Mesenchymal stem cell (in vitro differentiated cells and primary cell): ENCODE data around the gene S100Z.
"Not testable (repeated sequence)": the region's sequence is repeated elsewhere in the genome, so short reads cannot be mapped to it uniquely, and the experiment has no call there.

Source experiments
- DNase-seq: peaks from one replicate; pipeline ENCODE4 v3.0.0-alpha.2; 2013
- H2AFZ ChIP-seq: one replicate; pipeline ENCODE4 v1.6.1; 2013; ENCODE audit warnings: low read depth, mild to moderate bottlenecking, control low read depth, inconsistent platforms, low read length, moderate library complexity
- H2AK5ac ChIP-seq: 2 replicates; pipeline ENCODE4 v1.6.1; 2013; ENCODE audit warnings: low read length, moderate library complexity, mild to moderate bottlenecking, inconsistent platforms; ENCODE audit not compliant: severe bottlenecking
- H2BK120ac ChIP-seq: one replicate; pipeline ENCODE4 v1.6.1; 2013; ENCODE audit warnings: low read depth, mild to moderate bottlenecking, inconsistent platforms, low read length, moderate library complexity
- H2BK12ac ChIP-seq, 2 experiments: one replicate each; pipeline ENCODE4 v1.6.1; 2013; ENCODE audit warnings: inconsistent platforms in 2 of 2, low read length in 2 of 2, mild to moderate bottlenecking in 2 of 2, moderate library complexity in 2 of 2, control low read depth in 1 of 2
- H2BK15ac ChIP-seq: one replicate; pipeline ENCODE4 v1.6.1; 2013; ENCODE audit warnings: mild to moderate bottlenecking, low read depth, inconsistent platforms; ENCODE audit not compliant: poor library complexity, severe bottlenecking
- H2BK5ac ChIP-seq: 2 replicates; pipeline ENCODE4 v1.6.1; 2013; ENCODE audit warnings: low read depth, mild to moderate bottlenecking, low read length, control low read depth, inconsistent platforms; ENCODE audit not compliant: poor library complexity, severe bottlenecking
- H3K14ac ChIP-seq, 2 experiments: one replicate each; pipeline ENCODE4 v1.6.1; 2013; ENCODE audit warnings: inconsistent platforms in 2 of 2, low read length in 2 of 2, control low read depth in 1 of 2, mild to moderate bottlenecking in 1 of 2, moderate library complexity in 1 of 2
- H3K18ac ChIP-seq, 2 experiments: one replicate each; pipeline ENCODE4 v1.6.1; 2013; ENCODE audit warnings: inconsistent platforms in 2 of 2, low read length in 2 of 2, control low read depth in 1 of 2, low read depth in 1 of 2, mild to moderate bottlenecking in 1 of 2
- H3K23ac ChIP-seq, 2 experiments: one replicate each; pipeline ENCODE4 v1.6.1; 2013; ENCODE audit warnings: inconsistent platforms in 2 of 2, low read length in 2 of 2, mild to moderate bottlenecking in 2 of 2, moderate library complexity in 2 of 2, control low read depth in 1 of 2
- H3K27ac ChIP-seq: 2 replicates; pipeline ENCODE4 v1.5.1; 2013; ENCODE audit warnings: mild to moderate bottlenecking, moderate library complexity, low read length, control low read depth, inconsistent platforms; ENCODE audit not compliant: poor library complexity, severe bottlenecking
- H3K27me3 ChIP-seq, 2 experiments: 2 replicates each; pipeline versions ENCODE4 v1.6.1 to v1.7.0; 2013; ENCODE audit warnings: low read length in 2 of 2, mild to moderate bottlenecking in 2 of 2, moderate library complexity in 2 of 2, control low read depth in 1 of 2, inconsistent platforms in 1 of 2; ENCODE audit not compliant: control insufficient read depth in 1 of 2, insufficient read depth in 1 of 2
- H3K36me3 ChIP-seq, 2 experiments: 2 replicates each; pipeline versions ENCODE4 v1.6.1 to v1.7.0; 2013; ENCODE audit warnings: low read length in 2 of 2, control low read depth in 1 of 2, inconsistent platforms in 1 of 2, low read depth in 1 of 2, mild to moderate bottlenecking in 1 of 2; ENCODE audit not compliant: insufficient read depth in 2 of 2, control insufficient read depth in 1 of 2
- H3K4ac ChIP-seq, 2 experiments: one replicate each; pipeline ENCODE4 v1.6.1; 2013; ENCODE audit warnings: inconsistent platforms in 2 of 2, low read length in 2 of 2, mild to moderate bottlenecking in 2 of 2, moderate library complexity in 2 of 2, control low read depth in 1 of 2, low read depth in 1 of 2
- H3K4me1 ChIP-seq: 2 replicates; pipeline ENCODE4 v1.6.1; 2013; ENCODE audit warnings: low read depth, low read length, control low read depth; ENCODE audit not compliant: control insufficient read depth, insufficient read depth
- H3K4me2 ChIP-seq: 2 replicates; pipeline ENCODE4 v1.6.1; 2013; ENCODE audit warnings: low read length, mild to moderate bottlenecking, inconsistent platforms; ENCODE audit not compliant: poor library complexity, severe bottlenecking
- H3K4me3 ChIP-seq, 2 experiments: 2 replicates each; pipeline versions ENCODE4 v1.5.1 to v1.7.0; 2013; ENCODE audit warnings: low read length in 2 of 2, mild to moderate bottlenecking in 2 of 2, control low read depth in 1 of 2, low read depth in 1 of 2; ENCODE audit not compliant: insufficient read depth in 1 of 2
- H3K79me1 ChIP-seq: replicated peaks from 2 replicates; pipeline ENCODE4 v1.6.1; 2013; ENCODE audit warnings: mild to moderate bottlenecking, control low read depth, low read length, inconsistent platforms; ENCODE audit not compliant: poor library complexity, severe bottlenecking
- H3K9ac ChIP-seq: 2 replicates; pipeline ENCODE4 v1.7.0; 2013; ENCODE audit warnings: mild to moderate bottlenecking, low read length, moderate library complexity
- H3K9me3 ChIP-seq: 2 replicates; pipeline ENCODE4 v1.7.0; 2013; ENCODE audit warnings: mild to moderate bottlenecking, low read length; ENCODE audit not compliant: control insufficient read depth
- H4K8ac ChIP-seq: one replicate; pipeline ENCODE4 v1.6.1; 2013; ENCODE audit warnings: inconsistent platforms, mild to moderate bottlenecking, low read length, moderate library complexity
- H4K91ac ChIP-seq: one replicate; pipeline ENCODE4 v1.6.1; 2013; ENCODE audit warnings: mild to moderate bottlenecking, low read length, inconsistent platforms
- WGBS: methylation state at CpG from one replicate; pipeline ENCODE4 v1.1.7; 2013; ENCODE audit warnings: mixed read lengths; 5-methylcytosine and 5-hydroxymethylcytosine counted together

Gene S100Z

GRCh38 chr5:76826416-76826815 lies 23.4 kb upstream of the S100Z start:
- not testable (repeated sequence) for H3K14ac ChIP-seq, H3K4me2 ChIP-seq, H2BK120ac ChIP-seq, H3K36me3 ChIP-seq, H2AFZ ChIP-seq, H3K27me3 ChIP-seq, H4K8ac ChIP-seq, H3K9me3 ChIP-seq, H3K23ac ChIP-seq, H3K4ac ChIP-seq, H2AK5ac ChIP-seq, H3K79me1 ChIP-seq, H3K9ac ChIP-seq, H3K18ac ChIP-seq, H2BK15ac ChIP-seq, H3K27ac ChIP-seq, H2BK5ac ChIP-seq, H2BK12ac ChIP-seq, H4K91ac ChIP-seq, H3K4me3 ChIP-seq
- DNase-seq: peak; percentile 34
- H3K4me1 ChIP-seq: peaks cover 23% of the 10 kb centered on the region

DNA sequence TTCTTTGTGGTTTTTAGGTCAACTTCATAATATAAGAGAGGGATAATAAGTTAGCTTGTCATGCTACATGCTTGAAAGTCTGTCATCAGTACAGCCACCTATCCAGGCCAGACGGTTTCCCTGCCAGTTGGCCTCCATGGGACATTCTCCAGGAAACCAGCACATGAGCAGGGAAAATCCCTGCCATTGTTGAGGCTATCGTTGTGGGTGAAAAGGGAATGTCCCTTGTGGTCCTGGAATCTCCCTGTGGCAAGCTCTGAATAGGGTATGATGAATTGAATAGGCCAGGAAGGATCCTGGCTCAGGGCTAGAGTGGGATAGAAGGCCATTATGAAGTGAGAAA lies 18.7 kb upstream of the S100Z start:
- H2BK5ac ChIP-seq: no peak overlapping the region
- no peak overlapping the region for H4K8ac ChIP-seq
- no peak overlapping the region for H4K91ac ChIP-seq
- no peak overlapping the region for H2AFZ ChIP-seq
- H3K23ac ChIP-seq: no peak overlapping the region
- WGBS: 7% methylated on average over 2 of the region's 2 CpGs
- H3K9ac ChIP-seq: no peak overlapping the region
- H3K79me1 ChIP-seq: peaks cover 21% of the 10 kb centered on the region
- H3K4me1 ChIP-seq: peaks cover 14% of the 10 kb centered on the region
- H3K27ac ChIP-seq: peak overlapping the region; percentile 42
- no peak overlapping the region for H2BK12ac ChIP-seq
- no peak overlapping the region for H3K18ac ChIP-seq
- H3K36me3 ChIP-seq: peaks cover 16% of the 10 kb centered on the region in 2 experiments
- H3K4ac ChIP-seq: no peak overlapping the region
- no peaks in the 10 kb centered on the region for H3K9me3 ChIP-seq
- no peaks in the 10 kb centered on the region for H3K27me3 ChIP-seq
- DNase-seq: peak; percentile 90
- no peak overlapping the region for H3K4me3 ChIP-seq
- no peak overlapping the region for H2AK5ac ChIP-seq
- H2BK120ac ChIP-seq: no peak overlapping the region
- H3K4me2 ChIP-seq: no peak overlapping the region
- no peak overlapping the region for H2BK15ac ChIP-seq
- H3K14ac ChIP-seq: no peak overlapping the region

DNA sequence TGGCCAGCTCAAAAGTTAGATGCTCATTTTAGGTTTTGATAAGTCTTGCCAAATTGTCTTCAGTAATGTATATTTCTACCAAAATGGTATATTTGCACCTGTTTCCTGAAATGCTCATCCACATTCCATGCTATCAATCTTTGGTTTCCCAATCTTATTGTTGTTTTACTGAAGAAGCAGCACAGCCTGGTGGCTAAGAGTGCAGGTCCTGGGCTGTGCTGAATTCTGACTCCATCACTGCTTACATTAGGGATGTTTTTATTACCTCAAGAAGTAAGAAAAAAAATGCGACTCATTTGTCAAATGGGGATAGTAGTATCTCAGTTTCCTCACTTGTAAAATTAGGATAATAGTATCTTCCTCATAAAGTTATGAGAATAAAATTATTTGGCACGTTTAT lies 13.6 kb upstream of the S100Z start:
- no peak overlapping the region for H3K14ac ChIP-seq

GRCh38 chr5:76836585-76836984 lies 13.2 kb upstream of the S100Z start:
- H3K4me2 ChIP-seq: no peak overlapping the region
- H3K4me1 ChIP-seq: peaks cover 11% of the 10 kb centered on the region
- no peak overlapping the region for H3K14ac ChIP-seq
- no peak overlapping the region for H2BK5ac ChIP-seq
- peak overlapping the region in 1 of 2 experiments; percentile 37 for H2BK12ac ChIP-seq
- no peak overlapping the region for H2BK120ac ChIP-seq
- H3K4ac ChIP-seq: no peak overlapping the region
- no peaks in the 10 kb centered on the region for H3K9me3 ChIP-seq
- peak; percentile 33 for DNase-seq
- no peak overlapping the region for H4K8ac ChIP-seq
- no peak overlapping the region for H3K4me3 ChIP-seq
- peak overlapping the region; percentile 39 for H2BK15ac ChIP-seq
- H3K79me1 ChIP-seq: peaks cover 18% of the 10 kb centered on the region
- no peak overlapping the region for H3K27ac ChIP-seq
- peak overlapping the region; percentile 54 to 57 for H3K18ac ChIP-seq
- 13% methylated on average over 4 of the region's 4 CpGs for WGBS
- H3K9ac ChIP-seq: no peak overlapping the region
- H4K91ac ChIP-seq: no peak overlapping the region
- H3K36me3 ChIP-seq: peaks cover 16% of the 10 kb centered on the region in 2 experiments
- no peaks in the 10 kb centered on the region for H3K27me3 ChIP-seq
- H2AK5ac ChIP-seq: peak overlapping the region; percentile 91
- H3K23ac ChIP-seq: no peak overlapping the region
- H2AFZ ChIP-seq: no peak overlapping the region

More for the DNA sequence above, 13.6 kb upstream of the S100Z start:
- Histone ChIP-seq H2AK5ac (no peak overlapping the region), H3K27me3 (no peaks in the 10 kb centered on the region), H3K4me3 (no peak overlapping the region), H3K4ac (no peak overlapping the region), H3K23ac (no peak overlapping the region), H3K27ac (no peak overlapping the region), H3K9ac (no peak overlapping the region), H2AFZ (no peak overlapping the region), H2BK12ac (no peak overlapping the region), H4K91ac (no peak overlapping the region), H2BK5ac (no peak overlapping the region), H4K8ac (no peak overlapping the region), H3K9me3 (no peaks in the 10 kb centered on the region), H3K79me1 (peaks cover 18% of the 10 kb centered on the region), H3K18ac (no peak overlapping the region), H2BK15ac (no peak overlapping the region), H2BK120ac (no peak overlapping the region), H3K36me3 (peaks cover 16% of the 10 kb centered on the region in 2 experiments), H3K4me1 (peaks cover 13% of the 10 kb centered on the region), H3K4me2 (no peak overlapping the region)
- DNase-seq: peak; percentile 29
- WGBS: no CpG with 5 or more reads among the region's 2 CpGs
